HFFc6 (cell line): ENCODE measurements around the gene RITA1. TPM values are rescaled to one million over a fixed set of nuclear protein-coding genes. Genes with fewer than 3 reads are reported as not detected.

Source experiments
- DNase-seq: peaks from one replicate; pipeline ENCODE4 v3.0.0-alpha.2; 2018
- H3K27ac Mint-ChIP-seq: 2 replicates; pipeline ENCODE4 v1.8.0; 2020; ENCODE audit warnings: mild to moderate bottlenecking, mixed read lengths
- H3K27me3 Mint-ChIP-seq: 2 replicates; pipeline ENCODE4 v1.8.0; 2021; ENCODE audit warnings: mild to moderate bottlenecking, moderate library complexity, mixed read lengths; ENCODE audit not compliant: insufficient read depth
- H3K36me3 Mint-ChIP-seq: 2 replicates; pipeline ENCODE4 v1.8.0; 2021; ENCODE audit warnings: low read depth, mixed read lengths
- H3K4me1 Mint-ChIP-seq: 2 replicates; pipeline ENCODE4 v1.8.0; 2020; ENCODE audit warnings: low read depth, mixed read lengths
- H3K4me3 Mint-ChIP-seq: 2 replicates; pipeline ENCODE4 v1.8.0; 2020; ENCODE audit warnings: mild to moderate bottlenecking, moderate library complexity, mixed read lengths
- H3K9me3 Mint-ChIP-seq: 2 replicates; pipeline ENCODE4 v1.8.0; 2020; ENCODE audit warnings: mild to moderate bottlenecking, mixed read lengths
- CTCF ChIP-seq: fragments of 200-600 bp; sonication (generic); IDR thresholded peaks from 2 replicates; pipeline ENCODE4 v1.5.0; 2021; ENCODE audit warnings: antibody characterized with exemption, mild to moderate bottlenecking
- total RNA-seq, 6 experiments: library from RNA; stranded (reverse); fragmentation: NEBNext Ultra II Directional; extraction: Animal tissue kit (Norgen Biotek cat#: 25700); gene quantifications; 2 replicates in 1 of 6; 3 replicates in 5 of 6; pipeline ENCODE4 v1.2.3, GENCODE V29; 2021

The RITA1 gene
- total RNA-seq, 6 experiments from 2014 or later = 18.0 to 20.9 (median 18.7) TPM

GRCh38 chr12:113144806-113145205 lies 40.7 kb upstream of the RITA1 start:
- Mint-ChIP-seq H3K4me3 (no peak overlapping the region), H3K36me3 (no peaks in the 10 kb centered on the region), H3K4me1 (peaks cover 7% of the 10 kb centered on the region), H3K27ac (no peak overlapping the region), H3K27me3 (peaks cover 16% of the 10 kb centered on the region), H3K9me3 (no peaks in the 10 kb centered on the region)
- no peak for TF ChIP-seq CTCF
- DNase-seq = no peak

- TF ChIP-seq CTCF = no peak
- Mint-ChIP-seq H3K36me3 (no peaks in the 10 kb centered on the region), H3K4me3 (no peak overlapping the region), H3K4me1 (peaks cover 17% of the 10 kb centered on the region), H3K27ac (no peak overlapping the region), H3K9me3 (no peaks in the 10 kb centered on the region), H3K27me3 (peaks cover 14% of the 10 kb centered on the region)
- no peak for DNase-seq
These were observed 39.6 kb upstream of the RITA1 start for GRCh38 chr12:113145720-113146551.

- no peak overlapping the region for H3K27ac Mint-ChIP-seq
- H3K27me3 Mint-ChIP-seq = peaks cover 17% of the 10 kb centered on the region
- no peaks in the 10 kb centered on the region for H3K36me3 Mint-ChIP-seq
- peaks cover 18% of the 10 kb centered on the region for H3K4me1 Mint-ChIP-seq
- no peak overlapping the region for H3K4me3 Mint-ChIP-seq
- no peaks in the 10 kb centered on the region for H3K9me3 Mint-ChIP-seq
- no peak for TF ChIP-seq CTCF
- no peak for DNase-seq
These were observed 38.5 kb upstream of the RITA1 start for GRCh38 chr12:113146999-113147398.

- Mint-ChIP-seq H3K9me3 (no peaks in the 10 kb centered on the region), H3K4me3 (peak within 1 kb of the TSS; percentile 79), H3K36me3 (no peaks in the 10 kb centered on the region), H3K4me1 (peaks cover 24% of the 10 kb centered on the region), H3K27me3 (peaks cover 26% of the 10 kb centered on the region), H3K27ac (peak within 1 kb of the TSS; percentile 84)
- DNase-seq = peak; percentile 88
- TF ChIP-seq CTCF = no peak
These were observed 36.0 kb upstream of the RITA1 start, which contains the start of gene CFAP73 for GRCh38 chr12:113149361-113150150. CFAP73 (plus strand) TSS chr12:113149724; CDS start chr12:113149858, 134 bp downstream.

- TF ChIP-seq CTCF = peak; percentile 37; the same call in 1 of the 2 replicates
- H3K4me1 Mint-ChIP-seq = peaks cover 24% of the 10 kb centered on the region
- H3K4me3 Mint-ChIP-seq = no peak overlapping the region
- H3K27ac Mint-ChIP-seq = no peak overlapping the region
- H3K36me3 Mint-ChIP-seq = no peaks in the 10 kb centered on the region
- H3K9me3 Mint-ChIP-seq = no peaks in the 10 kb centered on the region
- no peak for DNase-seq
- peaks cover 28% of the 10 kb centered on the region for H3K27me3 Mint-ChIP-seq
These were observed 33.9 kb upstream of the RITA1 start for GRCh38 chr12:113151655-113152054.
